ENCODE measurements around the gene PTPRJ.

PTPRJ gene

GRCh38 chr11:48050304-48050703 is 69.9 kb downstream of the PTPRJ start:
- H3K9me2 ChIP-seq (replicated peaks; ENCODE audit: control insufficient read depth, low read length), result no peaks in the 10 kb centered on the region
- no peak overlapping the region for H3K4me2 ChIP-seq (ENCODE audit: low read length)
- peaks cover 2% of the 10 kb centered on the region; the same call in 1 of the 2 replicates for H3K27me3 ChIP-seq (ENCODE audit: control insufficient read depth, low read length)
- H3K36me3 ChIP-seq (ENCODE audit: control insufficient read depth, low read length), result no peaks in the 10 kb centered on the region
- no peak overlapping the region for H3K4me3 ChIP-seq (ENCODE audit: low read length)
- no peak overlapping the region for H3K27ac ChIP-seq (ENCODE audit: low read depth, low read length)
- H3K79me2 ChIP-seq (ENCODE audit: control insufficient read depth, low read length), result no peaks in the 10 kb centered on the region
- TF ChIP-seq EZH2phosphoT487 (IDR thresholded peaks at IDR 0.05; ENCODE audit: borderline replicate concordance, low read length) (no peak), CTCF (IDR thresholded peaks at IDR 0.05; ENCODE audit: low read depth, low read length, poor library complexity, severe bottlenecking) (no peak)
- no peaks in the 10 kb centered on the region for H3F3A ChIP-seq (ENCODE audit: control insufficient read depth, insufficient read depth)
- no peaks in the 10 kb centered on the region for H3K9me3 ChIP-seq (ENCODE audit: control insufficient read depth, insufficient read depth, low read length)
- no peaks in the 10 kb centered on the region for H4K20me1 ChIP-seq (ENCODE audit: control insufficient read depth, insufficient read depth, low read depth, low read length)
- peaks cover 29% of the 10 kb centered on the region for H3K4me1 ChIP-seq (ENCODE audit: control insufficient read depth, low read length)

- H3K4me3 ChIP-seq (ENCODE audit: low read length), result no peak overlapping the region
- no peaks in the 10 kb centered on the region for H3K79me2 ChIP-seq (ENCODE audit: control insufficient read depth, low read length)
- H3K9me2 ChIP-seq (replicated peaks; ENCODE audit: control insufficient read depth, low read length), result no peaks in the 10 kb centered on the region
- no peak overlapping the region for H3K27ac ChIP-seq (ENCODE audit: low read depth, low read length)
- H3K36me3 ChIP-seq (ENCODE audit: control insufficient read depth, low read length), result no peaks in the 10 kb centered on the region
- peaks cover 10% of the 10 kb centered on the region for H3K27me3 ChIP-seq (ENCODE audit: control insufficient read depth, low read length)
- no peaks in the 10 kb centered on the region for H3F3A ChIP-seq (ENCODE audit: control insufficient read depth, insufficient read depth)
- H3K4me1 ChIP-seq (ENCODE audit: control insufficient read depth, low read length), result peaks cover 39% of the 10 kb centered on the region
- TF ChIP-seq EZH2phosphoT487 (IDR thresholded peaks at IDR 0.05; ENCODE audit: borderline replicate concordance, low read length) (no peak), CTCF (IDR thresholded peaks at IDR 0.05; ENCODE audit: low read depth, low read length, poor library complexity, severe bottlenecking) (no peak)
- no peaks in the 10 kb centered on the region for H3K9me3 ChIP-seq (ENCODE audit: control insufficient read depth, insufficient read depth, low read length)
- peaks cover 9% of the 10 kb centered on the region for H4K20me1 ChIP-seq (ENCODE audit: control insufficient read depth, insufficient read depth, low read depth, low read length)
- H3K4me2 ChIP-seq (ENCODE audit: low read length), result no peak overlapping the region
Measured at GRCh38 chr11:48051217-48051830, 71.0 kb downstream of the PTPRJ start.

GRCh38 chr11:48052183-48053044 is 72.1 kb downstream of the PTPRJ start:
- no peak overlapping the region for H3K4me3 ChIP-seq (ENCODE audit: low read length)

More at GRCh38 chr11:48052183-48053044, 72.1 kb downstream of the PTPRJ start:
- H3K27ac ChIP-seq (ENCODE audit: low read depth, low read length), result no peak overlapping the region
- H3K27me3 ChIP-seq (ENCODE audit: control insufficient read depth, low read length), result peaks cover 21% of the 10 kb centered on the region
- H3K79me2 ChIP-seq (ENCODE audit: control insufficient read depth, low read length), result no peaks in the 10 kb centered on the region
- no peaks in the 10 kb centered on the region for H3K36me3 ChIP-seq (ENCODE audit: control insufficient read depth, low read length)
- peaks cover 9% of the 10 kb centered on the region for H4K20me1 ChIP-seq (ENCODE audit: control insufficient read depth, insufficient read depth, low read depth, low read length)
- H3K9me3 ChIP-seq (ENCODE audit: control insufficient read depth, insufficient read depth, low read length), result no peaks in the 10 kb centered on the region
- H3K4me1 ChIP-seq (ENCODE audit: control insufficient read depth, low read length), result peaks cover 41% of the 10 kb centered on the region
- H3F3A ChIP-seq (ENCODE audit: control insufficient read depth, insufficient read depth), result no peaks in the 10 kb centered on the region
- no peak overlapping the region for H3K4me2 ChIP-seq (ENCODE audit: low read length)
- no peak for TF ChIP-seq EZH2phosphoT487 (IDR thresholded peaks at IDR 0.05; ENCODE audit: borderline replicate concordance, low read length)
- TF ChIP-seq CTCF (IDR thresholded peaks at IDR 0.05; ENCODE audit: low read depth, low read length, poor library complexity, severe bottlenecking), result no peak
- H3K9me2 ChIP-seq (replicated peaks; ENCODE audit: control insufficient read depth, low read length), result no peaks in the 10 kb centered on the region
